Transverse colon (tissue), 4 donors: ENCODE measurements around the gene OPA3. TPM values are rescaled to one million over a fixed set of nuclear protein-coding genes. Genes with fewer than 3 reads are reported as not detected.

Source experiments
- DNase-seq: peaks from one replicate; pipeline ENCODE4 v3.0.0-alpha.2; 2019
- H3K27ac ChIP-seq, 4 donors: fragments of 200-600 bp; sonication (generic); 2 replicates each; pipeline ENCODE4 v1.5.1; 2016 to 2018; ENCODE audit warnings: inconsistent platforms in 4 of 4
- H3K27me3 ChIP-seq: fragments of 200-600 bp; sonication (generic); 2 replicates; pipeline ENCODE4 v1.5.1; 2017; ENCODE audit warnings: inconsistent platforms
- H3K36me3 ChIP-seq, 4 donors: fragments of 200-600 bp; sonication (generic); 2 replicates each; pipeline ENCODE4 v1.5.1; 2017 to 2019; ENCODE audit warnings: inconsistent platforms in 4 of 4
- H3K4me1 ChIP-seq, 4 donors: fragments of 200-600 bp; sonication (generic); 2 replicates each; pipeline ENCODE4 v1.5.1; 2017 to 2020; ENCODE audit warnings: inconsistent platforms in 4 of 4
- H3K4me3 ChIP-seq, 4 donors: fragments of 200-600 bp; sonication (generic); 1 replicate in 1 of 4; 2 replicates in 3 of 4; pipeline versions ENCODE4 v1.5.1 to v1.6.1; 2017 to 2019; ENCODE audit warnings: inconsistent platforms in 4 of 4
- H3K9me3 ChIP-seq, 2 donors: fragments of 200-600 bp; sonication (generic); 2 replicates each; pipeline ENCODE4 v1.5.1; 2017 to 2019; ENCODE audit warnings: inconsistent platforms in 2 of 2
- EP300 ChIP-seq: sonication (generic); formaldehyde crosslinking; IDR thresholded peaks from one replicate; pipeline ENCODE4 v1.6.1; 2017; ENCODE audit warnings: antibody characterized with exemption, low read depth
- POLR2A ChIP-seq: fragments of 450-650 bp; IDR thresholded peaks from one replicate; pipeline ENCODE4 v1.6.1; 2016; ENCODE audit warnings: antibody characterized with exemption, mild to moderate bottlenecking, moderate library complexity
- POLR2AphosphoS5 ChIP-seq, 3 donors: sonication (generic); formaldehyde crosslinking; IDR thresholded peaks; one replicate each; pipeline ENCODE4 v1.6.1; 2016; ENCODE audit warnings: antibody characterized with exemption in 3 of 3
- WGBS, 2 donors: methylation state at CpG; one replicate each; pipeline ENCODE4 v1.1.5; 2018; ENCODE audit warnings: low coverage in 1 of 2; 5-methylcytosine and 5-hydroxymethylcytosine counted together
- in situ Hi-C, 4 donors: fragments of 200-750 bp; cut with MboI; loops; one replicate each; pipeline versions ENCODE4 v1.15.0 to v1.15.1; 2017; ENCODE audit warnings: low sequenced_read_pairs in 3 of 4, low pct_ligation_motif_present in 1 of 4, low pct_unique_long_range_greater_than_20kb in 1 of 4
- intact Hi-C: fragments of 100-400 bp; cut with DNase I; formaldehyde crosslinking; loops from one replicate; pipeline ENCODE4 v1.15.1; 2023; ENCODE audit warnings: low total_unique reads
- total RNA-seq, 4 donors: library from RNA; depleted of rRNA; stranded (reverse); fragments of >200 nt; gene quantifications; one replicate each; pipeline ENCODE4 v1.1.0, GENCODE V29; 2016
- TF ChIP-seq, protein P1 (sequence below), 5 experiments: fragments of 200-600 bp in 3 of 5; fragments of 450-650 bp in 2 of 5; sonication (generic) in 3 of 5; IDR thresholded peaks; 1 replicate in 2 of 5; 2 replicates in 3 of 5; pipeline ENCODE4 v1.5.1; 2016 to 2017; ENCODE audit warnings: antibody characterized with exemption in 5 of 5, inconsistent platforms in 3 of 5, mild to moderate bottlenecking in 2 of 5, moderate library complexity in 1 of 5

The OPA3 gene
- total RNA-seq, 4 donors from 2014 or later = 6.7 to 10.8 (median 8.6) TPM

- in situ Hi-C loops (no loop called here), intact Hi-C loops (loop anchor here (2.0 kb wide), 1 partner anchor 35 kb away; no protein-coding TSS in a partner anchor)
- Histone ChIP-seq H3K27me3 (peaks cover 18% of the 10 kb centered on the region), H3K27ac (no peak overlapping the region), H3K36me3 (peaks cover 0 to 6% (median 0%) of the 10 kb centered on the region in 4 donors), H3K4me1 (peaks cover 5 to 8% (median 8%) of the 10 kb centered on the region in 4 donors), H3K4me3 (no peak overlapping the region), H3K9me3 (no peaks in the 10 kb centered on the region)
- DNase-seq = peak; percentile 77
- no peak for TF ChIP-seq EP300
- TF ChIP-seq POLR2AphosphoS5 (IDR thresholded peaks at IDR 0.05) = no peak
- TF ChIP-seq, protein P1, sequence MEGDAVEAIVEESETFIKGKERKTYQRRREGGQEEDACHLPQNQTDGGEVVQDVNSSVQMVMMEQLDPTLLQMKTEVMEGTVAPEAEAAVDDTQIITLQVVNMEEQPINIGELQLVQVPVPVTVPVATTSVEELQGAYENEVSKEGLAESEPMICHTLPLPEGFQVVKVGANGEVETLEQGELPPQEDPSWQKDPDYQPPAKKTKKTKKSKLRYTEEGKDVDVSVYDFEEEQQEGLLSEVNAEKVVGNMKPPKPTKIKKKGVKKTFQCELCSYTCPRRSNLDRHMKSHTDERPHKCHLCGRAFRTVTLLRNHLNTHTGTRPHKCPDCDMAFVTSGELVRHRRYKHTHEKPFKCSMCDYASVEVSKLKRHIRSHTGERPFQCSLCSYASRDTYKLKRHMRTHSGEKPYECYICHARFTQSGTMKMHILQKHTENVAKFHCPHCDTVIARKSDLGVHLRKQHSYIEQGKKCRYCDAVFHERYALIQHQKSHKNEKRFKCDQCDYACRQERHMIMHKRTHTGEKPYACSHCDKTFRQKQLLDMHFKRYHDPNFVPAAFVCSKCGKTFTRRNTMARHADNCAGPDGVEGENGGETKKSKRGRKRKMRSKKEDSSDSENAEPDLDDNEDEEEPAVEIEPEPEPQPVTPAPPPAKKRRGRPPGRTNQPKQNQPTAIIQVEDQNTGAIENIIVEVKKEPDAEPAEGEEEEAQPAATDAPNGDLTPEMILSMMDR (IDR thresholded peaks at IDR 0.05) = peak; percentile 88 to 93 (median 90)
- TF ChIP-seq POLR2A = no peak
- 18% methylated on average over 25 of the region's 28 CpGs; no CpG with 5 or more reads in 1 of the 2 donors for WGBS, 2 donors
Observed at GRCh38 chr19:45607071-45608029, 22.7 kb upstream of the OPA3 start.

DNA sequence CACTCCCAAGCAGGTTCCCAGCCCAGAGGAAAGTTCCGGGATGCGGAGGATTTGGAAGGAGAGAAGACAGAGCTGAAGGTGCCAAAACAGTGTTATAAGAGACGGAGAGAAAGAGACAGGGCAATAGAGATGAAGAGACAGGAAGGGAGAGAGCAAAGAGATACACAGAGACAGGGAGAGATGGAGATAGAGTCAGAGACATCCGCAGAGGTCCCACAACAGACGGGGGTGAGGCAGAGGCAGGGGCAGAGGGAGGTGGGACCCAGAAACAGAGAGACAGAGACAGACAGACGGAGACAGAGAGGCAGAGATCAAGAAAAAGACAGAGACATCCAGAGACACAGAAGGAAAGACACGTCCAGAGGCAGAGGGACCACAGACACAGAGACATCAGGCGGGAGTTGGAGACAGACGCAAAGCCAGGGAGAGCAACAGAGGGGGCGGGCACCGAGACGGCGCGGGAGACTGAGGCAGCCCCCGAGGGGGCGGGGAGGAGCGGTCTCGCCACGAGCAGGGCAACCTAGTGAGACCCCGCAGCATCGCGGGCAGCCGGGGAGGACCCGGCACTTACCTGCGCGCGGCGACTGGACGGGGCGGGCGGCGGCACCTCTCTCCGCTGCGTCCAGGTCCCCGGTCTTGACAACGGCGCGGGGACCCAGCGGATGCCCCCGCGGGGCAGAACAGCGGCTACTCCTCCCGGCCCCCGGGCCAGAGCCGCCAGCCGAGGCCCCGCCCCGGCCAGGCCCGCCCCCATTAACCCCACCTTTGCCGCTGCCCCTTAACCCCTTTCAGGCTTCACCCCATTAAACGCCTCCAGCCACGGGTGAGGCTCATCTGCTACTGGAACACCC, 17.1 kb upstream of the OPA3 start, which contains the start of gene GPR4:
GPR4 (minus strand) TSS at position 689 of the 851 bp plus-strand sequence. CDS start 10,346 bp downstream, outside the sequence.
- peak within 1 kb of the TSS; percentile 10 to 34 (median 28) for H3K27ac ChIP-seq
- WGBS, 2 donors = 9 to 14% methylated on average over 6 to 36 of the region's 52 CpGs
- DNase-seq = no peak
- intact Hi-C loops (no loop called here), in situ Hi-C loops (no loop called here)
- TF ChIP-seq, protein P1 (IDR thresholded peaks at IDR 0.05) = no peak
- H3K4me3 ChIP-seq = peak within 1 kb of the TSS in 3 of 4 donors; percentile 7 to 24 (median 14)
- no peaks in the 10 kb centered on the region for H3K36me3 ChIP-seq
- H3K9me3 ChIP-seq = no peaks in the 10 kb centered on the region
- peaks cover 0 to 16% (median 2%) of the 10 kb centered on the region in 4 donors for H3K4me1 ChIP-seq
- H3K27me3 ChIP-seq = peaks cover 74% of the 10 kb centered on the region

GRCh38 chr19:45601115-45601514, 16.5 kb upstream of the OPA3 start:
- H3K9me3 ChIP-seq = no peaks in the 10 kb centered on the region
- H3K4me3 ChIP-seq = peak overlapping the region in 2 of 4 donors; percentile 7 to 24

More at GRCh38 chr19:45601115-45601514, 16.5 kb upstream of the OPA3 start:
- peaks cover 0 to 16% (median 2%) of the 10 kb centered on the region in 4 donors for H3K4me1 ChIP-seq
- H3K27me3 ChIP-seq = peaks cover 80% of the 10 kb centered on the region
- no peak for TF ChIP-seq EP300
- TF ChIP-seq, protein P1 (IDR thresholded peaks at IDR 0.05) = no peak
- TF ChIP-seq POLR2AphosphoS5 (IDR thresholded peaks at IDR 0.05) = no peak
- TF ChIP-seq POLR2A = no peak
- in situ Hi-C loops (no loop called here), intact Hi-C loops (no loop called here)
- no peaks in the 10 kb centered on the region for H3K36me3 ChIP-seq
- WGBS, 2 donors = 7 to 37% methylated on average over 3 to 10 of the region's 10 CpGs
- H3K27ac ChIP-seq = peak overlapping the region in 3 of 4 donors; percentile 10 to 29 (median 28)
- no peak for DNase-seq
